Thyroid gland (tissue), 4 donors: Measurements from ENCODE around the gene LIN52. TPM values are rescaled to one million over a fixed set of nuclear protein-coding genes. Genes with fewer than 3 reads are reported as not detected.

ENCODE experiments used
- DNase-seq, 2 donors: peaks; one replicate each; pipeline ENCODE4 v3.0.0-alpha.2; 2019
- H3K27ac ChIP-seq, 3 donors: fragments of 200-600 bp; sonication (generic); 1 replicate in 2 of 3; 2 replicates in 1 of 3; pipeline ENCODE4 v1.5.1; 2016 to 2019; ENCODE audit warnings: mild to moderate bottlenecking in 1 of 3, moderate library complexity in 1 of 3
- H3K27me3 ChIP-seq: fragments of 200-600 bp; sonication (generic); one replicate; pipeline ENCODE4 v1.5.1; 2019
- H3K36me3 ChIP-seq, 2 donors: fragments of 200-600 bp; sonication (generic); one replicate each; pipeline ENCODE4 v1.5.1; 2016 to 2019
- H3K4me1 ChIP-seq, 2 donors: fragments of 200-600 bp; sonication (generic); one replicate each; pipeline ENCODE4 v1.5.1; 2017 to 2019
- H3K4me3 ChIP-seq, 3 donors: fragments of 200-600 bp; sonication (generic); replicated peaks in 1 of 3; 1 replicate in 2 of 3; 2 replicates in 1 of 3; pipeline ENCODE4 v1.5.1; 2016; ENCODE audit warnings: mild to moderate bottlenecking in 1 of 3
- H3K9me3 ChIP-seq: fragments of 200-600 bp; sonication (generic); one replicate; pipeline ENCODE4 v1.5.1; 2017
- POLR2A ChIP-seq, 2 donors: fragments of 450-650 bp; IDR thresholded peaks; one replicate each; pipeline ENCODE4 v1.6.1; 2017; ENCODE audit warnings: antibody characterized with exemption in 2 of 2, mild to moderate bottlenecking in 2 of 2, moderate library complexity in 1 of 2
- WGBS, 2 donors: methylation state at CpG; one replicate each; pipeline ENCODE4 v1.1.5; 2017; 5-methylcytosine and 5-hydroxymethylcytosine counted together
- intact Hi-C: fragments of 100-400 bp; cut with DNase I; formaldehyde crosslinking; loops from one replicate; pipeline ENCODE4 v1.15.1; 2023
- total RNA-seq, 4 donors: library from RNA; depleted of rRNA; stranded (reverse); fragments of >200 nt; gene quantifications; one replicate each; pipeline ENCODE4 v1.2.3, GENCODE V29; 2016
- TF ChIP-seq, protein P1 (sequence below), 6 experiments: fragments of 200-600 bp in 3 of 6; fragments of 450-650 bp in 3 of 6; sonication (generic) in 3 of 6; IDR thresholded peaks; one replicate each; pipeline ENCODE4 v1.5.1; 2016 to 2019; ENCODE audit warnings: antibody characterized with exemption in 6 of 6, mild to moderate bottlenecking in 2 of 6, inconsistent platforms in 1 of 6, moderate library complexity in 1 of 6

The LIN52 gene
- total RNA-seq, 4 donors from 2014 or later = 5.8 to 12.7 (median 8.1) TPM

DNA sequence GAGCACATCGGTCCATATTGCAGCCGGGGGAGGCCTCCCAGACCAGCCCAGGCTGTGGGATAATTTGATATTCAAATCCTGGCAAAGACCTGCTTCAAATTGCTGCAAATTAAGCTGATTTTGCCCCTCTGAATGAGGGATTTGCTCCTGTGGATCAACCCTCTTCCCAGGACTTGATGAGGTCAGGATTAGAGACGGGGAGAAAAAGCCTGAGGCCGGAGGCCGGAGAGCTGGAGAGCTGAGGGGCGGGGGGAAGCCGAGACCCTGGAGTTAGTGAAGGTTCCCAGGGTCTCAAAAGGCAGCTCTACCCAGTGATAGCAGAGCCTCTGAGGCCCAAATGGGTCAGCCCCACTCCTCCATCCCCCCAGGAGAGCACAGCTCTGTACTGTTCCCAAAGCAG, 137.0 kb downstream of the LIN52 start:
- H3K36me3 ChIP-seq = no peaks in the 10 kb centered on the region
- H3K4me1 ChIP-seq = peaks cover 4 to 5% of the 10 kb centered on the region in 2 donors
- H3K27me3 ChIP-seq = no peaks in the 10 kb centered on the region
- 86 to 95% methylated on average over 7 of the region's 7 CpGs for WGBS, 2 donors
- no peaks in the 10 kb centered on the region for H3K9me3 ChIP-seq
- DNase-seq = no peak
- TF ChIP-seq, protein P1, sequence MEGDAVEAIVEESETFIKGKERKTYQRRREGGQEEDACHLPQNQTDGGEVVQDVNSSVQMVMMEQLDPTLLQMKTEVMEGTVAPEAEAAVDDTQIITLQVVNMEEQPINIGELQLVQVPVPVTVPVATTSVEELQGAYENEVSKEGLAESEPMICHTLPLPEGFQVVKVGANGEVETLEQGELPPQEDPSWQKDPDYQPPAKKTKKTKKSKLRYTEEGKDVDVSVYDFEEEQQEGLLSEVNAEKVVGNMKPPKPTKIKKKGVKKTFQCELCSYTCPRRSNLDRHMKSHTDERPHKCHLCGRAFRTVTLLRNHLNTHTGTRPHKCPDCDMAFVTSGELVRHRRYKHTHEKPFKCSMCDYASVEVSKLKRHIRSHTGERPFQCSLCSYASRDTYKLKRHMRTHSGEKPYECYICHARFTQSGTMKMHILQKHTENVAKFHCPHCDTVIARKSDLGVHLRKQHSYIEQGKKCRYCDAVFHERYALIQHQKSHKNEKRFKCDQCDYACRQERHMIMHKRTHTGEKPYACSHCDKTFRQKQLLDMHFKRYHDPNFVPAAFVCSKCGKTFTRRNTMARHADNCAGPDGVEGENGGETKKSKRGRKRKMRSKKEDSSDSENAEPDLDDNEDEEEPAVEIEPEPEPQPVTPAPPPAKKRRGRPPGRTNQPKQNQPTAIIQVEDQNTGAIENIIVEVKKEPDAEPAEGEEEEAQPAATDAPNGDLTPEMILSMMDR (IDR thresholded peaks at IDR 0.05) = no peak
- no peak for TF ChIP-seq POLR2A (IDR thresholded peaks at IDR 0.05)
- no peak overlapping the region for H3K27ac ChIP-seq
- H3K4me3 ChIP-seq = no peak overlapping the region
- intact Hi-C loops = no loop called here

- H3K27ac ChIP-seq = no peak overlapping the region
These were observed 138.3 kb downstream of the LIN52 start for GRCh38 chr14:74223016-74223415.

GRCh38 chr14:74231784-74232183, 147.0 kb downstream of the LIN52 start:
- no peak for DNase-seq
- Histone ChIP-seq H3K4me1 (no peaks in the 10 kb centered on the region), H3K9me3 (no peaks in the 10 kb centered on the region), H3K27ac (no peak overlapping the region), H3K4me3 (no peak overlapping the region), H3K27me3 (no peaks in the 10 kb centered on the region), H3K36me3 (no peaks in the 10 kb centered on the region)
- intact Hi-C loops = no loop called here
- WGBS, 2 donors = 77% methylated on average over 6 to 8 of the region's 8 CpGs
- no peak for TF ChIP-seq POLR2A (IDR thresholded peaks at IDR 0.05)
- TF ChIP-seq, protein P1 (IDR thresholded peaks at IDR 0.05) = no peak

More at GRCh38 chr14:74223016-74223415, 138.3 kb downstream of the LIN52 start:
- Histone ChIP-seq H3K4me3 (no peak overlapping the region), H3K27me3 (no peaks in the 10 kb centered on the region), H3K36me3 (no peaks in the 10 kb centered on the region), H3K4me1 (peaks cover 0 to under 1% of the 10 kb centered on the region in 2 donors), H3K9me3 (no peaks in the 10 kb centered on the region)
- TF ChIP-seq, protein P1 (IDR thresholded peaks at IDR 0.05) = no peak
- no peak for TF ChIP-seq POLR2A (IDR thresholded peaks at IDR 0.05)
- DNase-seq = no peak
- 69 to 78% methylated on average over 6 of the region's 6 CpGs for WGBS, 2 donors
- intact Hi-C loops = no loop called here

GRCh38 chr14:74235017-74235416, 150.3 kb downstream of the LIN52 start:
- peaks cover 11% of the 10 kb centered on the region for H3K27me3 ChIP-seq
- intact Hi-C loops = no loop called here
- H3K9me3 ChIP-seq = no peaks in the 10 kb centered on the region
- H3K27ac ChIP-seq = no peak overlapping the region
- no peaks in the 10 kb centered on the region for H3K36me3 ChIP-seq
- no peak for TF ChIP-seq POLR2A (IDR thresholded peaks at IDR 0.05)
- TF ChIP-seq, protein P1 (IDR thresholded peaks at IDR 0.05) = no peak
- DNase-seq = no peak
- H3K4me1 ChIP-seq = peaks cover 7% of the 10 kb centered on the region in 2 donors
- H3K4me3 ChIP-seq = no peak overlapping the region
- 76 to 79% methylated on average over 4 of the region's 4 CpGs for WGBS, 2 donors

DNA sequence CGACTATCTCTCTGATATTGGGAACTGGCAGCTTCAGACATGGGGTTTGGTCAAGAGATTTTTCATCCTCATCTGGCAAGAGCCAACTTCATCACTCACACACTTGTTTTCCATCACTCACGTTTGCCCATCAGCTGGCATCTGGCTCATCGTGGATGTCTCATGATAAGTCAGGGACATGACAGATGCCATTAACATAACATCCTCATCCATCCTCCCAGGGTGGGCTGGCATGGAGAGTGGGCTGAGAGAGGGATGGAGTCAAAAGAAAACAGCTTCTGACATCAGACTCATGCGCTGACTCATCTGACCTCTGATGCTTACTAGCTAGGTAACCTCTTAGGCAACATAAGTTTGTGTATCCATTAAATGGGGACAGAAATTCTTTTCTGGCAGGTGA, 152.7 kb downstream of the LIN52 start:
- peaks cover 34% of the 10 kb centered on the region for H3K27me3 ChIP-seq
- WGBS, 2 donors = 89 to 92% methylated on average over 4 of the region's 4 CpGs
- H3K27ac ChIP-seq = no peak overlapping the region
- TF ChIP-seq, protein P1 (IDR thresholded peaks at IDR 0.05) = no peak
- no peak for TF ChIP-seq POLR2A (IDR thresholded peaks at IDR 0.05)
- no peak for DNase-seq
- no peaks in the 10 kb centered on the region for H3K36me3 ChIP-seq
- no peaks in the 10 kb centered on the region for H3K9me3 ChIP-seq
- intact Hi-C loops = no loop called here
- H3K4me3 ChIP-seq = no peak overlapping the region
- peaks cover 25 to 29% of the 10 kb centered on the region in 2 donors for H3K4me1 ChIP-seq
